Heart left ventricle (tissue), 13 donors: Measurements from ENCODE around the gene ECI1.

Experiments used
- POLR2A ChIP-seq, 2 donors: fragments of 450-650 bp; IDR thresholded peaks; one replicate each; pipeline ENCODE4 v1.6.1; 2017; ENCODE audit warnings: antibody characterized with exemption in 2 of 2, mild to moderate bottlenecking in 2 of 2, moderate library complexity in 2 of 2
- TF ChIP-seq, protein P1 (sequence below), 12 donors: fragments of 200-600 bp; sonication (generic) in 4 of 12; IDR thresholded peaks; one replicate each; pipeline versions ENCODE4 v1.5.0 to v1.8.0; 2018 to 2022; ENCODE audit warnings: antibody characterized with exemption in 12 of 12, mild to moderate bottlenecking in 5 of 12
- donor health status: ischemic (EF 13 %, LVEDD 7.1; RV severe dilation, severe dysfunction).
- donor health status: DM: no; HTN: yes; CAD: no.
- donor health status: DM: no; HTN: no; CAD: no.
- donor health status: ischemic (EF 25% LVEDD 6.9; RV normal size, moderate dysfunction).
- donor health status: ischemic (EF 25% LVEDD 5.7; RV mildly dilated, moderate dysfunction).
- donor health status: ischemic (EF 35%, LVEDD 5.7; RV mildly dilated, moderate dysfunction).
- donor health status: nonischemic (EF 11% LVEDD 7.7; RV severe dilation, severe dysfunction).
- donor health status: DM: yes; HTN: yes; CAD: no.
- donor health status: PGD.
- donor health status: ischemic (EF 29% LVEDD 5.4; RV normal size, mild dysfunction).
- donor health status: nonischemic (EF 23%, LVEDD 6.1; RV moderate dilation, normal function).

- TF ChIP-seq, protein P1, sequence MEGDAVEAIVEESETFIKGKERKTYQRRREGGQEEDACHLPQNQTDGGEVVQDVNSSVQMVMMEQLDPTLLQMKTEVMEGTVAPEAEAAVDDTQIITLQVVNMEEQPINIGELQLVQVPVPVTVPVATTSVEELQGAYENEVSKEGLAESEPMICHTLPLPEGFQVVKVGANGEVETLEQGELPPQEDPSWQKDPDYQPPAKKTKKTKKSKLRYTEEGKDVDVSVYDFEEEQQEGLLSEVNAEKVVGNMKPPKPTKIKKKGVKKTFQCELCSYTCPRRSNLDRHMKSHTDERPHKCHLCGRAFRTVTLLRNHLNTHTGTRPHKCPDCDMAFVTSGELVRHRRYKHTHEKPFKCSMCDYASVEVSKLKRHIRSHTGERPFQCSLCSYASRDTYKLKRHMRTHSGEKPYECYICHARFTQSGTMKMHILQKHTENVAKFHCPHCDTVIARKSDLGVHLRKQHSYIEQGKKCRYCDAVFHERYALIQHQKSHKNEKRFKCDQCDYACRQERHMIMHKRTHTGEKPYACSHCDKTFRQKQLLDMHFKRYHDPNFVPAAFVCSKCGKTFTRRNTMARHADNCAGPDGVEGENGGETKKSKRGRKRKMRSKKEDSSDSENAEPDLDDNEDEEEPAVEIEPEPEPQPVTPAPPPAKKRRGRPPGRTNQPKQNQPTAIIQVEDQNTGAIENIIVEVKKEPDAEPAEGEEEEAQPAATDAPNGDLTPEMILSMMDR (IDR thresholded peaks at IDR 0.05), result no peak
- no peak for TF ChIP-seq POLR2A (IDR thresholded peaks at IDR 0.05)
These were observed 31.6 kb upstream of the ECI1 start for GRCh38 chr16:2282866-2283555.
